Right lobe of liver (tissue), 6 donors: ENCODE results near the gene MACROD2. TPM values are rescaled to one million over a fixed set of nuclear protein-coding genes. Genes with fewer than 3 reads are reported as not detected.
A peak's percentile ranks its signal among the peaks of the same experiment; 100 is the strongest.

Experiments used
- ATAC-seq, 4 donors: fragments of 200-7000 bp; cut with Tn5 transposase; one replicate each; pipeline ENCODE4 v1.9.1; 2020; ENCODE audit warnings: mild to moderate bottlenecking in 4 of 4, moderate library complexity in 4 of 4
- DNase-seq, 3 donors: peaks; one replicate each; pipeline ENCODE4 v3.0.0-alpha.2; 2020
- H3K27ac ChIP-seq, 3 donors: fragments of 200-600 bp; one replicate each; pipeline ENCODE4 v1.8.0; 2022
- H3K27me3 ChIP-seq, 2 donors: fragments of 200-600 bp; one replicate each; pipeline ENCODE4 v1.8.0; 2022
- H3K36me3 ChIP-seq, 4 donors: fragments of 200-600 bp; sonication (generic) in 1 of 4; one replicate each; pipeline versions ENCODE4 v1.5.1 to v1.8.0; 2017 to 2022; ENCODE audit warnings: control low read depth in 1 of 4
- H3K4me1 ChIP-seq, 4 donors: fragments of 200-600 bp; sonication (generic) in 1 of 4; one replicate each; pipeline versions ENCODE4 v1.5.1 to v1.8.0; 2017 to 2022; ENCODE audit warnings: control low read depth in 1 of 4
- H3K4me3 ChIP-seq, 3 donors: fragments of 200-600 bp; one replicate each; pipeline ENCODE4 v1.8.0; 2022
- H3K9me3 ChIP-seq, 4 donors: fragments of 200-600 bp; sonication (generic) in 1 of 4; one replicate each; pipeline versions ENCODE4 v1.5.1 to v1.8.0; 2017 to 2022; ENCODE audit warnings: control low read depth in 1 of 4
- CTCF ChIP-seq, 4 donors: fragments of 200-600 bp in 3 of 4; fragments of 450-650 bp in 1 of 4; IDR thresholded peaks; one replicate each; pipeline versions ENCODE4 v1.5.1 to v1.8.0; 2016 to 2022; ENCODE audit warnings: antibody characterized with exemption in 4 of 4, mild to moderate bottlenecking in 2 of 4
- POLR2A ChIP-seq: fragments of 450-650 bp; IDR thresholded peaks from one replicate; pipeline ENCODE4 v1.6.1; 2017; ENCODE audit warnings: antibody characterized with exemption, mild to moderate bottlenecking
- WGBS: methylation state at CpG from one replicate; pipeline ENCODE4 v1.1.6; 2018; ENCODE audit warnings: low coverage, low lambda C conversion rate; ENCODE audit not compliant: insufficient coverage; ENCODE audit errors: missing lambda C conversion rate; 5-methylcytosine and 5-hydroxymethylcytosine counted together
- intact Hi-C, 2 donors: fragments of 100-400 bp; cut with DNase I; formaldehyde crosslinking; loops; one replicate each; pipeline versions ENCODE4 v1.11.2 to v1.14.1; 2022
- total RNA-seq, 6 experiments: library from RNA; depleted of rRNA in 2 of 6; stranded (reverse); fragments of >200 nt in 2 of 6; fragmentation: NEBNext Ultra II Directional in 3 of 6; extraction: Animal tissue kit (Norgen Biotek cat#: 25700) in 3 of 6; gene quantifications; one replicate each; pipeline versions ENCODE4 v1.1.0 to v1.2.4, GENCODE V29; 2016 to 2023
- donor health status: DM: no; HTN: yes; CAD: no.
- donor health status: DM: no; HTN: no; CAD: no.
- donor health status: DM: no; HTN: no; CAD: no.
- donor health status: DM: no; HTN: yes; CAD: no.
- donor health status: DM: no; HTN: yes; CAD: no.

Gene MACROD2
- total RNA-seq, 6 experiments from 2014 or later, result 1.2 to 5.5 (median 3.3) TPM

- ATAC-seq (no peak), DNase-seq (no peak)
- WGBS, result 63% methylated on average over 3 of the region's 3 CpGs
- no peaks in the 10 kb centered on the region for H3K9me3 ChIP-seq
- TF ChIP-seq POLR2A (no peak), CTCF (IDR thresholded peaks at IDR 0.05) (no peak)
- no peak overlapping the region for H3K27ac ChIP-seq
- no peaks in the 10 kb centered on the region for H3K27me3 ChIP-seq
- no peak overlapping the region for H3K4me3 ChIP-seq
- H3K36me3 ChIP-seq, result no peaks in the 10 kb centered on the region
- intact Hi-C loops, result no loop called here
- no peaks in the 10 kb centered on the region for H3K4me1 ChIP-seq
Measured at GRCh38 chr20:14744723-14745122, 749.4 kb downstream of the MACROD2 start.

GRCh38 chr20:14745830-14746229 lies 750.5 kb downstream of the MACROD2 start:
- Histone ChIP-seq H3K27me3 (no peaks in the 10 kb centered on the region), H3K4me1 (no peaks in the 10 kb centered on the region), H3K9me3 (no peaks in the 10 kb centered on the region), H3K4me3 (no peak overlapping the region), H3K36me3 (no peaks in the 10 kb centered on the region), H3K27ac (no peak overlapping the region)
- ATAC-seq (no peak), DNase-seq (no peak)
- TF ChIP-seq CTCF (IDR thresholded peaks at IDR 0.05), result no peak
- no peak for TF ChIP-seq POLR2A
- WGBS, result 68% methylated on average over 2 of the region's 2 CpGs
- intact Hi-C loops, result no loop called here

- intact Hi-C loops, result no loop called here
- Histone ChIP-seq H3K4me1 (no peaks in the 10 kb centered on the region), H3K27ac (no peak overlapping the region), H3K4me3 (no peak overlapping the region), H3K9me3 (no peaks in the 10 kb centered on the region), H3K36me3 (no peaks in the 10 kb centered on the region), H3K27me3 (no peaks in the 10 kb centered on the region)
- TF ChIP-seq CTCF (IDR thresholded peaks at IDR 0.05) (no peak), POLR2A (no peak)
- ATAC-seq, result no peak
- whole genome bisulfite sequencing, result 78% methylated on average over 1 of the region's 1 CpG
- no peak for DNase-seq
Measured at GRCh38 chr20:14751191-14751590, 755.9 kb downstream of the MACROD2 start.

GRCh38 chr20:14757728-14758127 lies 762.4 kb downstream of the MACROD2 start:
- no peaks in the 10 kb centered on the region for H3K27me3 ChIP-seq
- H3K36me3 ChIP-seq, result no peaks in the 10 kb centered on the region
- H3K9me3 ChIP-seq, result no peaks in the 10 kb centered on the region
- TF ChIP-seq CTCF (IDR thresholded peaks at IDR 0.05) (peak; percentile 6 to 41 (median 27)), POLR2A (no peak)
- H3K27ac ChIP-seq, result no peak overlapping the region
- WGBS, result 44% methylated on average over 5 of the region's 12 CpGs
- peak in 2 of 3 donors; percentile 21 to 55 for DNase-seq
- H3K4me3 ChIP-seq, result no peak overlapping the region
- H3K4me1 ChIP-seq, result no peaks in the 10 kb centered on the region
- intact Hi-C loops, result no loop called here
- ATAC-seq, result no peak

- Histone ChIP-seq H3K4me3 (no peak overlapping the region), H3K27ac (no peak overlapping the region), H3K4me1 (no peaks in the 10 kb centered on the region), H3K27me3 (no peaks in the 10 kb centered on the region), H3K9me3 (no peaks in the 10 kb centered on the region), H3K36me3 (no peaks in the 10 kb centered on the region)
- TF ChIP-seq CTCF (IDR thresholded peaks at IDR 0.05) (no peak), POLR2A (no peak)
- WGBS, result 40% methylated on average over 2 of the region's 2 CpGs
- intact Hi-C loops, result no loop called here
- DNase-seq, result no peak
- no peak for ATAC-seq
Measured at GRCh38 chr20:14758356-14758755, 763.0 kb downstream of the MACROD2 start.
